Measurements from ENCODE around the gene FAM110A. TPM values are rescaled to one million over a fixed set of nuclear protein-coding genes. Genes with fewer than 3 reads are reported as not detected.

Gene FAM110A
- total RNA-seq, 2 donors from 2014 or later, result 12.1 to 16.9 TPM

DNA sequence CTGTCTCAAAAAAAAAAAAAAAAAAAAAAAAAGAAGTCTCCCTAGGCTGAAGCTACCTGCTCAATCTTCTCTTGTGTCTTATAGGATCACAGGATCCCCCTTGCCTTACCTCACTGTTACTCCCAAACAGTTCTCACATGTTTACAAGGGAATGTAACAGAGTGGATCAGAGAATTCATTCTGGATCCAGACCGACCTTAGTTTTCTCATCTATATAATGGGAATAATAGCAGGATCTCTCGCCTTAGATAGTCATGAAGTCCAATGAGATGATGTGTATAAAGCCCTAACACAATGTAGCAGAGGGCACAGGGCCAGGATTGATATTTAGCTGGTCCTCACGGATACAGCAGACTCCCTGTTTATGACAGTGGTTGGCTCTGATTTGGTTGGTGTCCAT lies 2.3 kb upstream of the FAM110A start:
- Histone ChIP-seq H3K36me3 (ENCODE audit: control insufficient read depth, insufficient read depth, low read length) (no peaks in the 10 kb centered on the region), H3K4me3 (ENCODE audit: low read length) (no peak overlapping the region), H3K27ac (ENCODE audit: low read depth, low read length) (no peak overlapping the region), H3K9me3 (ENCODE audit: control insufficient read depth, low read length) (no peaks in the 10 kb centered on the region), H3K4me1 (ENCODE audit: control insufficient read depth, insufficient read depth, low read length) (peaks cover 7% of the 10 kb centered on the region), H3K27me3 (ENCODE audit: control insufficient read depth, insufficient read depth, low read length, poor library complexity, severe bottlenecking) (no peaks in the 10 kb centered on the region), H3K9ac (ENCODE audit: extremely low read depth, low read length, poor library complexity, severe bottlenecking) (no peak overlapping the region)
- Mint-ChIP-seq H3K27me3 (ENCODE audit: insufficient read depth) (peaks cover 9% of the 10 kb centered on the region), H3K27ac (no peak overlapping the region), H3K4me3 (no peak overlapping the region), H3K4me1 (peaks cover 17% of the 10 kb centered on the region), H3K9me3 (no peaks in the 10 kb centered on the region), H3K36me3 (ENCODE audit: low read depth) (no peaks in the 10 kb centered on the region)
- DNase-seq, result no peak
- TF ChIP-seq, protein P1, sequence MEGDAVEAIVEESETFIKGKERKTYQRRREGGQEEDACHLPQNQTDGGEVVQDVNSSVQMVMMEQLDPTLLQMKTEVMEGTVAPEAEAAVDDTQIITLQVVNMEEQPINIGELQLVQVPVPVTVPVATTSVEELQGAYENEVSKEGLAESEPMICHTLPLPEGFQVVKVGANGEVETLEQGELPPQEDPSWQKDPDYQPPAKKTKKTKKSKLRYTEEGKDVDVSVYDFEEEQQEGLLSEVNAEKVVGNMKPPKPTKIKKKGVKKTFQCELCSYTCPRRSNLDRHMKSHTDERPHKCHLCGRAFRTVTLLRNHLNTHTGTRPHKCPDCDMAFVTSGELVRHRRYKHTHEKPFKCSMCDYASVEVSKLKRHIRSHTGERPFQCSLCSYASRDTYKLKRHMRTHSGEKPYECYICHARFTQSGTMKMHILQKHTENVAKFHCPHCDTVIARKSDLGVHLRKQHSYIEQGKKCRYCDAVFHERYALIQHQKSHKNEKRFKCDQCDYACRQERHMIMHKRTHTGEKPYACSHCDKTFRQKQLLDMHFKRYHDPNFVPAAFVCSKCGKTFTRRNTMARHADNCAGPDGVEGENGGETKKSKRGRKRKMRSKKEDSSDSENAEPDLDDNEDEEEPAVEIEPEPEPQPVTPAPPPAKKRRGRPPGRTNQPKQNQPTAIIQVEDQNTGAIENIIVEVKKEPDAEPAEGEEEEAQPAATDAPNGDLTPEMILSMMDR (conservative IDR thresholded peaks at IDR 0.05), result no peak
- WGBS, 2 experiments (ENCODE audit: insufficient coverage in 1 of 2, insufficient read length in 1 of 2), result 85 to 90% methylated on average over 2 to 3 of the region's 3 CpGs

DNA sequence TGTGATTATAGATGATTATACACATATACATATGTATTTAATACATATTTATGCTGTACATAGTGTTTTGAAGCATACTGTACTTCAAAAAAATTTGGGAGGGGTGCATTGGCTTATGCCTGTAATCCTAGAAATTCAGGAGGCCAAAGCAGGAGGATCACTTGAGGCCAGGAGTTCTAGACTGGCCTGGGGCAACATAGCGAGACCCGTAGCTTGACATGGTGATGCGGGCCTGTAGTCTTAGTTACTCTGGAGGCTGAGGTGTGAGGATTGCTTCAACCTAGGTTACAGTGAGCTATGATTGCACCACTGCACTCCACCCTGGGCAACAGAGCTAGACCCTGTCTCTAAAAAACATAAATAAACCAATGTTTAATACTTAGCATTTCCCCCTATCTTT lies 1.6 kb upstream of the FAM110A start:
- Histone ChIP-seq H3K4me1 (ENCODE audit: control insufficient read depth, insufficient read depth, low read length) (peaks cover 7% of the 10 kb centered on the region), H3K9me3 (ENCODE audit: control insufficient read depth, low read length) (no peaks in the 10 kb centered on the region), H3K9ac (ENCODE audit: extremely low read depth, low read length, poor library complexity, severe bottlenecking) (no peak overlapping the region), H3K27me3 (ENCODE audit: control insufficient read depth, insufficient read depth, low read length, poor library complexity, severe bottlenecking) (no peaks in the 10 kb centered on the region), H3K36me3 (ENCODE audit: control insufficient read depth, insufficient read depth, low read length) (no peaks in the 10 kb centered on the region), H3K4me3 (ENCODE audit: low read length) (no peak overlapping the region), H3K27ac (ENCODE audit: low read depth, low read length) (no peak overlapping the region)
- H3K4me1 Mint-ChIP-seq, result peaks cover 17% of the 10 kb centered on the region
- H3K9me3 Mint-ChIP-seq, result no peaks in the 10 kb centered on the region
- 100% methylated on average over 2 to 3 of the region's 3 CpGs for WGBS, 2 experiments (ENCODE audit: insufficient coverage in 1 of 2, insufficient read length in 1 of 2)
- TF ChIP-seq, protein P1 (conservative IDR thresholded peaks at IDR 0.05), result no peak
- no peak overlapping the region for H3K4me3 Mint-ChIP-seq
- peaks cover 9% of the 10 kb centered on the region for H3K27me3 Mint-ChIP-seq (ENCODE audit: insufficient read depth)
- no peak overlapping the region for H3K27ac Mint-ChIP-seq
- no peak for DNase-seq
- no peaks in the 10 kb centered on the region for H3K36me3 Mint-ChIP-seq (ENCODE audit: low read depth)

DNA sequence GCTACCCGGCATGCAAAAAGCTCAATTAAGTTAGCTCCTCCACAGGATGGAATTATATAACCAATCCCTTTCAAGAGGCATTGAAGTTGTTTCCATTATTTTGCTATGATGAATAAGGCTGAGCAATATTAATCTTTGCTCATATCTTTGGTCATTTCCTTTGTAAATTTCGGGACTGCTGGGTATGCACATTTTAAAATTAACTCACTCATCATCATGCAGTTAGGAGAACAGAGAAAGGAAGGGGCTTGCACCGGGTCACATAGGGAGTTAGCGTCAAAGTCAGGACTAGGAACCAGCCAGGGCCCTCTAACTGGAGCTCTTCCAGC lies 430 bp upstream of the FAM110A start:
- no peak overlapping the region for H3K27ac ChIP-seq (ENCODE audit: low read depth, low read length)
- H3K4me3 Mint-ChIP-seq, result peak overlapping the region; percentile 68
- no peaks in the 10 kb centered on the region for H3K9me3 ChIP-seq (ENCODE audit: control insufficient read depth, low read length)
- no peak for DNase-seq
- no peaks in the 10 kb centered on the region for H3K36me3 ChIP-seq (ENCODE audit: control insufficient read depth, insufficient read depth, low read length)
- 35 to 100% methylated on average over 1 to 3 of the region's 4 CpGs for WGBS, 2 experiments (ENCODE audit: insufficient coverage in 1 of 2, insufficient read length in 1 of 2)
- peaks cover 4% of the 10 kb centered on the region for H3K9me3 Mint-ChIP-seq
- peaks cover 9% of the 10 kb centered on the region for H3K27me3 Mint-ChIP-seq (ENCODE audit: insufficient read depth)
- H3K4me1 ChIP-seq (ENCODE audit: control insufficient read depth, insufficient read depth, low read length), result peaks cover 7% of the 10 kb centered on the region
- TF ChIP-seq, protein P1 (conservative IDR thresholded peaks at IDR 0.05), result no peak
- H3K27ac Mint-ChIP-seq, result no peak overlapping the region
- no peaks in the 10 kb centered on the region for H3K27me3 ChIP-seq (ENCODE audit: control insufficient read depth, insufficient read depth, low read length, poor library complexity, severe bottlenecking)
- no peak overlapping the region for H3K9ac ChIP-seq (ENCODE audit: extremely low read depth, low read length, poor library complexity, severe bottlenecking)
- peaks cover 17% of the 10 kb centered on the region for H3K4me1 Mint-ChIP-seq
- H3K36me3 Mint-ChIP-seq (ENCODE audit: low read depth), result no peaks in the 10 kb centered on the region
- peak overlapping the region; percentile 89 for H3K4me3 ChIP-seq (ENCODE audit: low read length)

All from endodermal cell (in vitro differentiated cells).